GM19239 (cell line): ENCODE results near the gene IFI44.
A peak's percentile ranks its signal among the peaks of the same experiment; 100 is the strongest.

Experiments
- DNase-seq: peaks from one replicate; pipeline ENCODE4 v3.0.0; 2011; ENCODE audit warnings: low spot score; ENCODE audit not compliant: insufficient read length
- FAIRE-seq: peaks from 2 replicates; lab custom pipeline; 2011; peaks lifted over from hg19 to GRCh38; lab: Jason Lieb, UNC

IFI44 gene

DNA sequence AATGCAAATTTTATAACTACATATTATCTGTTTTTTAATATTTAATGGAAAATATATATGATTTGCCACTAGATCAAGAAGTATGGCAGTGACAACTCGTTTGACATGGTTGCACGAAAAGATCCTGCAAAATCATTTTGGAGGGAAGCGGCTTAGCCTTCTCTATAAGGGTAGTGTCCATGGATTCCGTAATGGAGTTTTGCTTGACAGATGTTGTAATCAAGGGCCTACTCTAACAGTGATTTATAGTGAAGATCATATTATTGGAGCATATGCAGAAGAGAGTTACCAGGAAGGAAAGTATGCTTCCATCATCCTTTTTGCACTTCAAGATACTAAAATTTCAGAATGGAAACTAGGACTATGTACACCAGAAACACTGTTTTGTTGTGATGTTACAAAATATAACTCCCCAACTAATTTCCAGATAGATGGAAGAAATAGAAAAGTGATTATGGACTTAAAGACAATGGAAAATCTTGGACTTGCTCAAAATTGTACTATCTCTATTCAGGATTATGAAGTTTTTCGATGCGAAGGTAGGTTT is 556 bp downstream of the IFI44 start:
- DNase-seq, result no peak
- peak; percentile 85 for FAIRE-seq

DNA sequence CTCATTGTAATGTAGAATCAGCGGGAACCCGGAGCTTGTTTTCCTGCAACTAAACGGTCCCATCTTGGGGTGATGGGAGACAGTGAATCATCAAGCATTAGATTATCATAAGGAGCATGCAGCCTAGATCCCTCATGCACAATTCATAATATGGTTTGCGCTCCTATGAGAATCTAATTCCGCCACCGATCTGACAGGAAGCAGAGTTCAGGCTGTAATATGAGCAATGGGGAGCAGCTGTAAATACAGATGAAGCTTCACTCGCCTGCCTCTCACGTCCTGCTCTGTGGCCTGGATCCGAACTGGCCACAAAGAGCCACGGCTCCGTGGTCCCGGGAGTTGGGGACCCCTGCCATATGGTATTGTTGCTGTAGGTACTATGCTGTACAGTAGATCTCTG is 1.6 kb downstream of the IFI44 start:
- no peak for DNase-seq
- FAIRE-seq, result no peak

DNA sequence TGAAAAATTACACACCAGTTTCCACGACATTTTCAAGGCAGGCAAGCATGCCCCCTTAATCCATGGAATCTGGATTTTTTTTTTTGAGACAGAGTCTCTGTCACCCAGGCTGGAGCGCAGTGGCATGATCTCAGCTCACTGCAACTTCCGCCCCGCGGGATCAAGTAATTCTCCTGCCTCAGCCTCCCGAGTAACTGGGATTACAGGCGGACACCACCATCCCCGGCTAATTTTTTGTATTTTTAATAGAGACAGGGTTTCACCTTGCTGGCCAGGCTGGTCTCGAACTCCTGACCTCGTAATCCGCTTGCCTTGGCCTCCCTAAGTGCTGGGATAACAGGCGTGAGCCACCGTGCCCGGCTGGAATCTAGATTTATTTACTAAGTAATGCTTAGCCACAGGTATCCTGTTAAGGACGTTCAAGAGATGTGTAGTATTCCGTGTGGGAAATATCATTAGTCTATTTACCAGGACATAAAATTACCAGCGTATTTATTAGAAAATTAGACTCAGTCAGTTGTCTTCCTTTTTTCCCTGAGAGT is 2.5 kb downstream of the IFI44 start:
- DNase-seq, result no peak
- peak; percentile 11 for FAIRE-seq

DNA sequence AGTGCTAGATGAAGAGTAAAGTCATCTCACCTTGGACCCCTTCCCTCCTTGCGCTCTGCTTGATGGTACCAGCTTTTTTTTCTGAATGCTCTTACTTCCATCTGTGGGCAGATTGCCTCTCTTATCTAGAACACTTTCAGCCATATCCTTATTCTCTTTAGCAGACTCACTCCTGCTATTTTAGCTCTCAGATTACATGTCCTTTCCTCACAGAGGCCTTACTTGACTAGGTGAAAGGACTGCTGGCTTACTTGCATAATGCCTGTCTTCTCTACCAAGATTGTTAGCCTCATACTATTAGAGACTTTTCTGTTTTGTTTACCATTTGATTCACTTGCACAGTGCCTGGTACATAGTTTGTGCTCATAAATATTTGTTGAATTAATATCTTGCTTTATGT is 9.3 kb downstream of the IFI44 start:
- DNase-seq (no peak), FAIRE-seq (no peak)

DNA sequence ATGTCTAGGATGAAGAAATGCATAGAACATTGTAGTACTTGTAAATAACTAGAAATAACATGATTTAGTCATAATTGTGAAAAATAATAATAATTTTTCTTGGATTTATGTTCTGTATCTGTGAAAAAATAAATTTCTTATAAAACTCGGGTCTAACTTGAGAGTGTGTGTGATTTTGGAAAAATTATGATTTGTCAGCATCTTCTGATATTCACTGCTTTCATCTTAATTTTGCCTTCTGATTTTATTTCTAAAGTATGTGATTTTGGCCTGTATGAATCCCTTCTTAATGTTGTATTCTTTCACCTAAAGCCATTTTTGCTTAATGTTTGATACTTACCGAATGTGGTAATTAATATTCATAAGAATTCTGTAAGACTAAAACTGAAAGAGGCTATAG is 14.3 kb downstream of the IFI44 start:
- DNase-seq (no peak), FAIRE-seq (no peak)

DNA sequence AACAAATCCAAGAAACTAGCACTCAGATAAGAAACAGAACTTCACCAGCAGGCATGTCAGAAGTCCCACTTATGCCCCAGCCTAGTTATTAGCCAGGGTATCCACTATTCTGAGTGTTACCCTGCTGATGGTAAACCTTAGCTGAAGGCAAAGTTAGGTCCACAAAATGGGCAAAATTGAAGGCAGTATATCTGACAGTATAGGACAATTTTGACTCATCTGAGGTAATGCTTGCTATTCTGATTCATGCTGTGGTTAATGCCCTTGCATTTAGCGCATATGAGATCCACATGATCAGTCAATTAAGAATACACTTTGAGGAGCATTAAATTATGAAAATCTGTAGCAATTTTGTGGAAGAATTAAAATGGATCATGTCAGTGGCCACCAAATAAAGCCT is 15.1 kb downstream of the IFI44 start:
- no peak for FAIRE-seq
- no peak for DNase-seq

DNA sequence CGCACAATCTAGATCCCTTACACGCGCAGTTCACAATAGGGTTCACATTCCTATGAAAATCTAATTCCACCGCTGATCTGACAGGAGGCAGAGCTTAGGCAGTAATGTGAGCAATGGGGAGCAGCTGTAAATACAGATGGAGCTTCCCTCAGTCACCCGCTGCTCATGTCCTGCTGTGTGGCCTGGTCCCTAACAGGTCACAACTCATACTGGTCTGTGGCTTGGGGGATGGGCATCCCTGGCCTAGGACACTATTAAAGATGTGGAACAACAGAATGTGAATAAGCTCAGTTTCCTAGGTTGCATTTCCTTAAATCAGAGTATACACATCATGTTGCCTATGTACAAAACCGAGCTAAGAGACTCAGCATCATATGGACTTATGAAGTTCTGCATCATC is 16.2 kb downstream of the IFI44 start:
- FAIRE-seq, result peak; percentile 64
- no peak for DNase-seq

DNA sequence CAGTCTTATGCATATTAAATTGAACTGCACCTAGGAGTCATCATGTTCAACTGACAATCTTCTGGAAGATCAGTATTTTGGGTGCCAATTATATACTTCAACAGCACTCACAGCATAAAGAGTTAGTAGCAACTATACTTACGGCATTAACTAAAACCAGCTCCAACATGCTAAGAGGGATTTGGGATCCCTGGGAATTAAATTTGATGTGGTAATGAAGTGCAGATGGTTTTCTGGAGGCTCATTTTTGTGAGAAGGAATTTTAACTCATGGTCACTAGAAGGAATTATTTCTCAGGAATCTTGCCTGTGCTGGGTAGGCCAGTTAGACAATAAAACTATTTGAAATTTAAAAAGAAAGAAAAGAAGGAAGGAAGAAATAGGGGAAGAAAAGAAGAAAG is 18.3 kb downstream of the IFI44 start:
- FAIRE-seq, result no peak
- DNase-seq, result no peak

DNA sequence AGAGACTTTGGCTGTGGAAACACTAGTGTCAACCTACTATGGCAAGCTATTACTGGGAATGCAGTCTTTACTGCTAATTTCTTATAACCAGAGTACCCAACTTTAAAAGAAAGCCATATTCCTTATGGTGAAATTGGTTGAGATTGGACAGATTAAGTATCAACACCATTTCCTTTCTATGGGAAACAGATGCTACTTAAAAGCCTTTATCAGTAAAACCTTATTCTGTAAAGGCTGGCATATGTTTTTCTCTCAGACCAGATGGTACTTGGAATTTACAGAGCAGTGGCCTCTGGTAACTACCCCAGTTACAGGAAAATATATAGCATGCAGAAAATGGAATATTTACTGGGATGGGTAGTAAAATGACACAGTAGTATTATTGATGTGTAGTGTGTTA is 18.8 kb downstream of the IFI44 start:
- DNase-seq (no peak), FAIRE-seq (no peak)

DNA sequence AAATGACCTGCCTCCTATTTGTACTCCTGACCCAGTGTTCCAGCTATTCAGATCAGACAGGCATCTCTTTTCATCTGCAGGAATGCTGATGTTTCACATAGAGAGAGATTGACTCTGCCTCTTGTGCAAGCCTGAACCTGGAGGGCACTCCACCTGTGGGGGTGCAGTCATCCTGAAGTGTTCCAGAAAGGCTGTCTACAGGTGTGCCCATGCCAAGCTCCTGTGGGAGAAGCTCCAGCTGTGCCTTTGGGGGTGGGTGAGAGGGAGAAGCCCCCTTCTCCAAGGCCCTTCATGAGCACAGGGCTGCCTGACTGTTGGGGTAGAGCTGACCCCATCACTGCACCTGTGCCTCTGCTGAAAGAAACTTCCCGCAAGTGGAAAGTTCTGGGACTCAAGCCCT is 22.8 kb downstream of the IFI44 start:
- FAIRE-seq, result no peak
- no peak for DNase-seq

DNA sequence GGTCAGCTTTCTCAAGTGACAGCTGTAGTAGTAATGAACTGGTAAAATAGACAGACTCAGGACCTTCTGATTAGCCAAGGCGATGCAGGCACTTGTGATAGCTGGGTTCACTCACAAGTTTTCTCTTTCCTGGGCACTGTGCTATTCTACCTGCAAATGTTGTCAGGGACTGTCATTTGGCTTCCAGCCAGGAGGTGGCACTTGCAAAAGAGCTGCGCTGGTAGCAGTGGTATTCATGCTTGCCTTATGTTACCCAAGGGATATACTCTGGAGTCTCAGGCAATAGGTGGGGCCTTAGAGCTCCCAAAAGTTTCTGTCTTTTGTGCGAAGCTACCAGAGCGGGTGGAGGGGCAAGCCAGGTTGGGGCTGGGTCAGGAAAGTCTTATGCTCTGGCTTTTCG is 23.5 kb downstream of the IFI44 start:
- DNase-seq (no peak), FAIRE-seq (no peak)

DNA sequence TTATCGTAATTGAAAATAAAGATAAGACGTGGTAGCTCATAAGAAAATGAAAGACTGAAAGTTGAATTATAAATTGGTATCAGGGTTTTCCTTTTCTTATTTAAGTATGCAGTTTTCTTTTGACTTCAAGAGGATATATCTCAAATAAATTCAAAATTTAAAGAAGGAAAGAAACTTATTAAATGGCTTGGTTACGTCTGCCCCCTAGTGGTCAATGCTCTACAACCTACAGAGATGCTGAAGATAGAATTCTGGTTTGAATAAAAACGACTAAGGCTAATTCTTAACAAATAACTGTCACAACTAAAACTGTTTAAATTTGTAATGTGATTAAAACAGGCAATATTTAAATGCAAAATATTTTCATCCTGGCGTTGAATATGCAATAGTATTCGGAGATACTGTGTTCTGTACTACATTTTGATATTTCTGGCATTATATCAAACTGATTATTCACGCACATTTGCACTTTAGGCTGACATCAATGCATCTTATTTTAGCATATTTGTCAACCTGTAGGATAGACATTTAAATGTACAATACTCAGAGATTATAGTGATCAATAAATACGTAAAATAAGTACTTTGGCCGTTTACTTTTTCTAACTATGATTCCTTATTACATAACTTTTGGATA is 26.8 kb downstream of the IFI44 start:
- DNase-seq, result peak; percentile 9

DNA sequence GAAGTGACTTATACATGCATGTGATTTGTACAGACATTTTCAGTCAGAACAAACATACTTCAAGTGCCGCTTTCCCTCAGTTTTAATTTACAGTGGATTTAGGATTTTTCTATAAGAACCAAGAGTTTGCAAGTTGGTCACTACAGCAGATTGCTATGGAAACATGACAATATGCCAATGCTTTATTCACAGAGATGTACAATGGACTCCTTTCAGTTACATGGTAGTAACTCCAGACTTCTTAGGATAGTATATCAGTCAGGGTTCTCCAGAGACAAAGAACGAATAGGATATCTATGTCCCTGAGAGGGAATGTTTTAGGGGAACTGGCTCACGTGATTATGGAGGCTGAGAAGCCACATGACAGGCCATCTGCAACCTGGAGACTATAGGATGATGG is 27.4 kb downstream of the IFI44 start:
- no peak for FAIRE-seq
- no peak for DNase-seq

More for the DNA sequence above, 26.8 kb downstream of the IFI44 start:
- FAIRE-seq, result peak; percentile 90

DNA sequence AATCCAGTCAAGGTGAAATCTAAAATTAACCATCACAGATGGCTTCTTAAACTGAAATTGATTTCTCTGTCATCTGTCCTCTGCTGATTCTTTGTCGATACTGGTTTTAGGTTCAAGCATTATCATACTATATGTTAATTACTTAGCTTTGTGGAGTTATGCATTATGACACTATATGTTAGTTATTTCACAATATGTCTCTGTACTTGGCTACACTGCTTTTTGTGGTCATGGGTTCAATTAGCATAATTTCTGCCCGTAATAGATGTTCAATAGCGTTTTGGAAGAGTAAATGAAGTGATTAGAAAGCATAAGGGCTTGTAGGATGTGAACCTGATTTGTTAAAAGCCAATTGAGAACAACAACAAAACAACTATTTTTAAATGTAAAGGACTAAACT is 28.2 kb downstream of the IFI44 start:
- DNase-seq, result no peak
- no peak for FAIRE-seq

DNA sequence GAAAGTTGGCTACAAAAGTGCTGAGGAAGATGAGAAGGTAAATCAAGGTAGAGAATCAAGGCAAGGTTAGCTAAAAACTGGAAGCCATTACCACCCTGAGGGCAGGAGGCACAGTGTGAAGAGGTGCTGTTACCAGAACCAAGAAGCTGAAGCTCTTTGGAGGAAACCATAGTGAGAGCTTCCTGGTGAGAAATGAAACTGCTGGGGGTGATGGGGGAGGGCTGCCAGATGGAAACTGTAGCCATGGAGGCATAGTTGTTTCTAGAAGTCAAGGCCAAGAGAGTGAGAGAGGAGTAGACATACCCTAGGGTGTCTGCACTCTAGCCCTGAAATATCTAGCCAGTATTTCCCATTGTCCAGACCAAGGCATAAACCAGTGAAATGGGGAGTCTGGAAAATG is 28.7 kb downstream of the IFI44 start:
- FAIRE-seq (peak; percentile 88), DNase-seq (peak; percentile 15)

DNA sequence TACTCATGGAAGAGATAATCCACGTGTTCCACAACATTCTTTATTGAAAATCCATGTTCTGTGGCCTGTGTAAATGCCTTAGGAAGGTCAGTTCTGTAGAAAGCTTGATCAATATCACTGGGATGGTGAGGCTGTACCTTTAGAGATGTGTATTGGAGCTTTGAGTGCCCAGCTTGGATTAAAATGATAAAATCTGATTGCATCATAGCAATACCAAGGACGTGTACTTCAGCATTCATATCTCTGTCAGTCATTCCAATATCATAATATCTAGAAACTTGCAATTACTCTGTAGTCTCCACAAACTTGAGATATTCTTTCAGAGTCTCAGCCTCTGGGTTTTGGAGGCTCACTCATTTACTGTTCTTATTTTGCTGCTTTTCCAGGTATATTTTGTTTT is 31.6 kb downstream of the IFI44 start:
- no peak for FAIRE-seq
- no peak for DNase-seq

DNA sequence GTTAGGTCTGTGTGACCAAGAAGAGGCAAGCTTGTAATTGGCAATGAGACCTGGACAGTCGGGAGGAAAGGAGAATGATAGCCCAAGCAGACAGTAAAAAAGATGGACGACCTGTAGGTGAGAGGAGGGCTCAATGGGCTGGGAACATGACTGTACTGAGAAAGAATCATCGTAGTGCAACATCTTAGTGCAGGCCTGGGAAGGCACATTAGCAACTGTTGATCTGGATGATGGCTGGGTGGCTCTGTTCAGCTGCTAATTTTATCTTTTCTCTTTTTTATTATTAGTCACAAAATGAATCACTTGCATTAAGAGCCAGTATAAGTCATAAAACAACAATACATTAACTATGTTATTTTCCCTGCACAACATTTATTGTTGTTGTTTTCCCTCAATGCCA is 32.9 kb downstream of the IFI44 start:
- DNase-seq (no peak), FAIRE-seq (no peak)

DNA sequence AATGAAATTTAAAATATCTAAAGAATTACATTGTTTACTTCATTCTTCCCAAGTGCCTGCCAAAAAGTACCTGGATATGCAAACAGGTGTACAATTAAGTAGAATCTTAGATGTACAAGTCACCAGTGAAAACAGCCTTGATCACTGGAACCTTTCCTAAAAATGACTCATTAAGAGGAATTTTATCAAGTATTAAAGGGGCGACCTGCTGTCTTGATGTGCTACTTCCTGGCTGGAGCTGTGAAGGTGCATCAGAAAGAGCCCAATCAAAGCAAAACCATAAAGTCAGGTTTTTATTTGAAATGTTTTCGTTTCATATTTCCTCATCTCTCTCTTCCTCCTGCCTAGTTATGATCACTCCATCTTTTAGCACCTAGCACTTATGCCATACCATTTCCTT is 33.4 kb downstream of the IFI44 start:
- no peak for FAIRE-seq
- DNase-seq, result no peak

DNA sequence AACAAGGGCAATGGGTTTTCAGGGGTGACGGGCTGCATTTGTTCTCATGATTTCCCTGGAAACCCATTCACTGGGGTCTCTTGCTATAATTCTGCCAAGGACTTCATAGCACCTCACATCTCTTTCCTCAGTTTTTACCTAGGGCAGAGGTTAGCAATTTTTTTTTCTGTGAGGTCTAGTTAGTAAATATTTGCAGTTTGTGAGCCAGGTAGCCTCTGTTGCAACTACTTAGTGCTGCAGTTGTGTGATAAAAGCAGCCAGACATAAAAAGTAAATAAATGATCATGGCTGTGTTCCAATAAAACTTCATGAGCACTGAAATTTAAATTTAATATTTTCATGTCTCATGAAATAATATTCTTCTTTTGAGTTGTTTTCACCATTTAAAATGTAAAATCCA is 37.7 kb downstream of the IFI44 start:
- FAIRE-seq, result no peak
- DNase-seq, result no peak

DNA sequence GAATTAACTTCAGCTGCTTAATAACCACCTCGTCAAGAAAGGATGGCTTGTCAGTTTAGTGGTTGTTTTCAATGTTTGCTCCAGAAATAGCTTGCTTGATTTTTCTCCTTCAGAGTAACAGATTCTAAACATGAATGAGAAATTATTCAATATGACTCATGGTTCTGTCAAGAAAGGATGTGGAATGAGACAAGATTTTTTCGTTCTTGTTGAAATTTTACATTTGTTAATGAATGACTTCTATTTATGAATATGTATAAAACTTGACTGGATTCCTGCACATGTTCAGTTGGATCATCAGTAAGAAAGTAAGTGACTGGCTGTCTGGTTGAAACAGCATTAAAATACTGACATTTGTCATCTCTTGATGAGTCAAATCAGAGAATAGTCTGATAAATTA is 38.3 kb downstream of the IFI44 start:
- DNase-seq, result no peak
- FAIRE-seq, result no peak

DNA sequence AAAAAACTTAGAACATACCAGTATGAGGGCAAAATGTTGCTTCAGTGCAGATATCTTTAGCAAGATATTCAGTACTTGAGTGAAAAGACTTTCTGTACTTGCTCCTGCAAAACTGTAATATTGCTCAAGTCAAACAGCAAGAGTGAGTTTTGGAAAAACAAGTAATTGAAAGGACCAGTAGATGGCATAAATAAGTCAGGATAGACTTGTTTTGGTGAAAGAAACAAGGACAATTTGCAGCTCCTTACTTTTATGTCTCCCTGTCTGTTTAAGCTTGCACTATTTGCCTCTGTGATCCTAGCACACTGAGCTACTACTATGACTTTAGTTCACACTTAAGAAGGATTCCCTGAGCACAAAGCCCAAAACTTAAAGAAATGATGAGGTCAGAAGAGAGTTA is 39.1 kb downstream of the IFI44 start:
- DNase-seq (no peak), FAIRE-seq (no peak)

DNA sequence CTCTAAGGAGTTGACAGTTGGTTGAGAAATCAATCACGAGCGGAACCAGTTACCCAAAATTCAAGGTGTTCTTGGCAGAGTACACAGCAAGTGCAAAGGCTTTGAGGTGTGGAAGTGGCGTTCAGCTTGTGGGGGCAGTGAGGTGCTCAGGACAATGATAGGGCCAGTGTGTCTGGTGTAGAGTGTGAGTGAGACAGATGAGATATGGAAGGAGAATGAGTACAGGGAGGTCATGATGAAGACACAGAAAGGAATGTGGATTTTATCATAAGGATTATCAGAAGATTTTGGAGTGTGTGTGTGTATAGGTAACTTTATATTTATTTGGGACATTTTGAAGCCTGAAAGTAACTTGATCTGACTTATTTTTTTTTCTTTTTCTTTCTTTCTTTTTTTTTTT is 40.9 kb downstream of the IFI44 start:
- DNase-seq (no peak), FAIRE-seq (no peak)
